Measurements from ENCODE around the gene RPS24.

Gene RPS24

DNA sequence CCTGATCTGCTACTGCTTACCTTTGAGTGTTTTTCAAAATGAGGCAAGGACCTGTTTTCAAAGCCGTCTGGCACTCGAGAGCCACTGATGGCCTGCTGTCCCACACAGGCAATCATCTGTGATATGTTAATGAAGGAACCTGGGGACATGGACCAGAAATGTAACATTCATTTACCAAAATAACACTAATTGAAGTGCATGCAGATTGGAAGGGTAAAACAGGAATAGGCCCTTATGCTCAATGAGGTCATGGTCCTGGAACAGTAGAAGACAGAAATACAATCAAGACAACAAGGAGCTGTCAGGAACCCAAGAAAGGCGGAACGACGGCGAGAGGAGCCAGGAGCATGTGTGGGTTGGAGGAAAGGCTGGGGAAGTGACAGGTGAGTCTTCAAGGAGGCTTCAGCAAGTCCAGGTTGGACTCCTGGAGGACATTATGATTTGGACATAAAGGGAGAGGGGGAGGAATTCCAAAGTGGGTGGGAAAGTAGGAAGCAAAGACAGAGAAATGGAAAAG, 32.6 kb upstream of the RPS24 start:
- H3K4me3 ChIP-seq (ENCODE audit: low read depth, low read length): no peak overlapping the region
- TF ChIP-seq, protein P1, sequence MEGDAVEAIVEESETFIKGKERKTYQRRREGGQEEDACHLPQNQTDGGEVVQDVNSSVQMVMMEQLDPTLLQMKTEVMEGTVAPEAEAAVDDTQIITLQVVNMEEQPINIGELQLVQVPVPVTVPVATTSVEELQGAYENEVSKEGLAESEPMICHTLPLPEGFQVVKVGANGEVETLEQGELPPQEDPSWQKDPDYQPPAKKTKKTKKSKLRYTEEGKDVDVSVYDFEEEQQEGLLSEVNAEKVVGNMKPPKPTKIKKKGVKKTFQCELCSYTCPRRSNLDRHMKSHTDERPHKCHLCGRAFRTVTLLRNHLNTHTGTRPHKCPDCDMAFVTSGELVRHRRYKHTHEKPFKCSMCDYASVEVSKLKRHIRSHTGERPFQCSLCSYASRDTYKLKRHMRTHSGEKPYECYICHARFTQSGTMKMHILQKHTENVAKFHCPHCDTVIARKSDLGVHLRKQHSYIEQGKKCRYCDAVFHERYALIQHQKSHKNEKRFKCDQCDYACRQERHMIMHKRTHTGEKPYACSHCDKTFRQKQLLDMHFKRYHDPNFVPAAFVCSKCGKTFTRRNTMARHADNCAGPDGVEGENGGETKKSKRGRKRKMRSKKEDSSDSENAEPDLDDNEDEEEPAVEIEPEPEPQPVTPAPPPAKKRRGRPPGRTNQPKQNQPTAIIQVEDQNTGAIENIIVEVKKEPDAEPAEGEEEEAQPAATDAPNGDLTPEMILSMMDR (IDR thresholded peaks at IDR 0.05; ENCODE audit: low read depth, low read length, missing control alignments): no peak
- no peak for DNase-seq (ENCODE audit: low read depth)
- in situ Hi-C loops (cut with HindIII; ENCODE audit: low sequenced_read_pairs): no loop called here

DNA sequence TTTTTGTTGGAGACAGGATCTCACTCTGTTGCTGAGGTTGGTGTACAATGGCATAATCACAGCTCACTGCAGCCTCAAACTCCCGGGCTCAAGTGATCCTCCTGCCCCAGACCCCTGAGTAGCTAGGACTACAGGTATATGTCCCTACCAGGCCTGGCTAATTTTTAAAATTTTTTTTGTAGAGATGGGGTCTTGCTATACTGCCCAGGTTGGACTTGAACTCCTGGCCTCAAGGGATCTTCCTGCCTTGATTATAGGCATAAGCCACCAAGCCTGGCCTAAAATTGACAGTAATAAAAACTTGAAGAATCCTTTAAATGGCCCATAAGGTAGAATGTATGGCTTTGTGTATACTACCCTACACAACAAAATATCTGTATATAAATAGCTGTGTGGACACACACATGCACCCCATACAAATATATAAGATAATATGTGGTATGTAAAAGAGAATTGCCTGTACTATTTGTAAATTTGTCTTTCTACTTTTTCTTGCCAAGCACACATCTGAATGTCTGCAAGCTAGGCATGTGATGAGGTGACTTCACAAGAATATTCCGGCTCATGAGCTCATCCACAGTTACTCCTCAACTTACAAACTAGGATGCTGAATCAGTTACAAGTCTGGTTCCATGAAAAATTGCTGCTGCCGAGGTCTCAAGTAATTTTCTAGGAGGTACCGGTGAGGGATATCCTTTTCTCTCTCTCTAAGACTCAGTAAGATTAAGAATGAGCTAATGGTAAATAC, 30.9 kb upstream of the RPS24 start:
- in situ Hi-C loops (cut with HindIII; ENCODE audit: low sequenced_read_pairs): no loop called here
- DNase-seq (ENCODE audit: low read depth): no peak
- TF ChIP-seq, protein P1 (IDR thresholded peaks at IDR 0.05; ENCODE audit: low read depth, low read length, missing control alignments): no peak
- H3K4me3 ChIP-seq (ENCODE audit: low read depth, low read length): no peak overlapping the region

DNA sequence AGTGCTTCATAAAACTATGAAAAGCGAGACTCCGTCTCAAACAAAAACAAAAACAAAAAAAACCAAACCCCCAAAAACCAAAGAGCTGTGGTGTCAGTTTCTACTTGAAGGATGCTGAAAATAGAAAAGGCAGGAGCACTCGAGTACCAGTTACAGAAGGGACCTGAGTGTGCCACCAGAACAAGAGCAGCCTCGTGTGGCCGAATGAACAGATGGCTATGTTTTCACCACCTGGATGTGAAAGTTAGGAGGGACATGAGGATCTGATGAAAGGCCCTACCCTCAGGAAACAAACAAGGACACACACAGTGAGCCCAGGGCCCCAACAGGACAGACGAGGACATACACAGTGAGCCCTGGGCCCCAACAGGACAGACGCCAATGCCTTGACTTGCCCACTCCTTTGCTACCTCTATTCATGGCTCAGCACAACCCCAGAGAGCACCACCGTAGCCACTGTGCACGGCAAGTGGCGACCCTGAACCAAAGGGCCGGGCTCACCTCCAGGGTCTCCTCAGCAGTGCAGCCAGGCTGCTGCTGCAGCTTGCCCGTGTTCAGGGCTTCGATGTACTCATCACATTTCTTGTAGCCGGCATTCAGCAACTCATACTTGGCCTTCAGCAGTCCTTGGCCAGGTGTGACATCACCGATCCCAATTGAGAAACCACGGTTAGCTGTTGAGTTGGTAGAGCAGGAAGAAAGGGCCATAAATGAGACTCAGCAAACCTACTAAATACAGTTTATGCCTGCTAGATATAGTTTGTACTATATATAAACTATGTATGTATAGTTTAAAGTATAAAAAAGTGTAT, 29.2 kb upstream of the RPS24 start:
- TF ChIP-seq, protein P1 (IDR thresholded peaks at IDR 0.05; ENCODE audit: low read depth, low read length, missing control alignments): no peak
- in situ Hi-C loops (cut with HindIII; ENCODE audit: low sequenced_read_pairs): no loop called here
- H3K4me3 ChIP-seq (ENCODE audit: low read depth, low read length): no peak overlapping the region
- DNase-seq (ENCODE audit: low read depth): no peak

DNA sequence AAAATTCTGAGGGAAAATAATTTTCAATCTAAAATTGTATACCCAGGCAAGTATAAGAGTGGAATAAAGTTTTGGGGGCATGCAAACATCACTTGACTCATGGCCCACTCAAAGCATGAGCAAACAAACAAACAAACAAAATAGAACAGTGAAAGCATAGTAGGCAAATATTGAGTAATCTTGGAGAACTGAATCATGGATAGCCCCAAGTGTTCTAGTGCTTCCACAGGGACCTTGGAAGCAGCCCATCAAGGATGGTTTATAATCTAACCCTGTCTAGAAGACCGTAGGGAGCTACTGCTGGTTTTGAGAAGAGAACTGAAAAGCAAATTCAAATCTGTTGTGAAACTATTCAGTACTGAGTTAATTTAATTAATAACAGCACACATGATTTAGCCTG, 26.5 kb upstream of the RPS24 start:
- in situ Hi-C loops (cut with HindIII; ENCODE audit: low sequenced_read_pairs): no loop called here
- TF ChIP-seq, protein P1 (IDR thresholded peaks at IDR 0.05; ENCODE audit: low read depth, low read length, missing control alignments): no peak
- DNase-seq (ENCODE audit: low read depth): no peak
- H3K4me3 ChIP-seq (ENCODE audit: low read depth, low read length): no peak overlapping the region

DNA sequence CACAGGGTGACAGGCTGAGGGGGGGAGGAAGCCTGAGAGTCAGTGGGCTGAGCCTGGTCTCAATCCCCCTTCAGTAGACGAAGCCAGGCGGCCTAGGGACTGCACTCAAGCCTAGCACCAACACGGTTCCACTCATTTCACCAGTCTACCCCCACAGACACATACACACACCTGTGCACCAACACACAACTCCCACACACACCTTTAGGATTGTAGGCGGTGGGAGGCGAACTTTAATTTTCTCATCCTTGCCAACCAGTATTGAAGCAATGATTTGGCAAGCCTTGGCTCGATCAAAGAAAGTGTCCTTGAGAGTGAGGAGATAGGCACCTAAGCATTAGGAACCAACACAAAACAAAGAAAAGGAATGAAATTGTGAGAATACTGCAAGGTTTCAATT, 24.0 kb upstream of the RPS24 start:
- in situ Hi-C loops (cut with HindIII; ENCODE audit: low sequenced_read_pairs): no loop called here
- no peak for DNase-seq (ENCODE audit: low read depth)
- no peak overlapping the region for H3K4me3 ChIP-seq (ENCODE audit: low read depth, low read length)
- TF ChIP-seq, protein P1 (IDR thresholded peaks at IDR 0.05; ENCODE audit: low read depth, low read length, missing control alignments): no peak

DNA sequence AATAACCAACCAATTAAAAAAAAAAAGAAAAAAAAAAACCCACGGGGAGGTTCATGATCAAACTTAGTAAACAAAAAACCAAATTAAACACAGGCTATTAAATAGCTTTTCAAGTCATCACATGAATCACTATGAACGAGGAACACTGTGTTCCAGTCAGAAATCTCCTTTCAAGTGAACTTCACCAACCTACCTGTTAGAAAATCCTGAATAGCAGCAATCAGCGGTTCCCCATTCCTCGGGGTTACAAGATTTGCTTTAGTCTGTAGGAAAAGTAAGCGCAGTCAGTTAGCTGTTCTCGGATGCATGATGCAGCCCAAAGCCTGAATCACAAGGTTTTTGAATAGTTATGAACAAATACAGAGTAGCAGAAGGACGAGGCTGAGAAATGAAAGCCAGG, 23.4 kb upstream of the RPS24 start:
- H3K4me3 ChIP-seq (ENCODE audit: low read depth, low read length): no peak overlapping the region
- TF ChIP-seq, protein P1 (IDR thresholded peaks at IDR 0.05; ENCODE audit: low read depth, low read length, missing control alignments): no peak
- no peak for DNase-seq (ENCODE audit: low read depth)
- in situ Hi-C loops (cut with HindIII; ENCODE audit: low sequenced_read_pairs): no loop called here
